GM18517 (cell line): ENCODE measurements around the gene HS6ST3.
A peak's percentile ranks its signal among the peaks of the same experiment; 100 is the strongest.
"Not testable (repeated sequence)": the region's sequence is repeated elsewhere in the genome, so short reads cannot be mapped to it uniquely, and the experiment has no call there.

Experiments
- ATAC-seq: cut with Tn5 transposase; IDR thresholded peaks from one replicate; pipeline ENCODE4 v1.9.1; 2021; ENCODE audit warnings: mild to moderate bottlenecking, moderate library complexity; ENCODE audit not compliant: unreplicated experiment

Gene HS6ST3

GRCh38 chr13:96422002-96422401, 332.1 kb downstream of the HS6ST3 start:
- no peak for ATAC-seq

- no peak for ATAC-seq
Measured at GRCh38 chr13:96426167-96426566, 336.3 kb downstream of the HS6ST3 start.

- ATAC-seq: no peak
Measured at GRCh38 chr13:96428911-96429310, 339.0 kb downstream of the HS6ST3 start.

GRCh38 chr13:96431044-96431581, 341.2 kb downstream of the HS6ST3 start:
- no peak for ATAC-seq

- ATAC-seq: no peak
Measured at GRCh38 chr13:96444676-96445075, 354.8 kb downstream of the HS6ST3 start.

GRCh38 chr13:96449920-96450319, 360.0 kb downstream of the HS6ST3 start:
- ATAC-seq: no peak

- no peak for ATAC-seq
Measured at GRCh38 chr13:96450326-96451020, 360.6 kb downstream of the HS6ST3 start.

- no peak for ATAC-seq
Measured at GRCh38 chr13:96454466-96454865, 364.6 kb downstream of the HS6ST3 start.

- no peak for ATAC-seq
Measured at GRCh38 chr13:96460609-96461008, 370.7 kb downstream of the HS6ST3 start.

GRCh38 chr13:96473526-96474180, 383.7 kb downstream of the HS6ST3 start:
- no peak for ATAC-seq

- no peak for ATAC-seq
Measured at GRCh38 chr13:96474181-96474557, 384.3 kb downstream of the HS6ST3 start.

- no peak for ATAC-seq
Measured at GRCh38 chr13:96475103-96475502, 385.2 kb downstream of the HS6ST3 start.

- no peak for ATAC-seq
Measured at GRCh38 chr13:96481482-96481881, 391.6 kb downstream of the HS6ST3 start.

GRCh38 chr13:96490496-96490989, 400.6 kb downstream of the HS6ST3 start:
- ATAC-seq: no peak

GRCh38 chr13:96491103-96491502, 401.2 kb downstream of the HS6ST3 start:
- no peak for ATAC-seq

GRCh38 chr13:96492766-96493165, 402.9 kb downstream of the HS6ST3 start:
- no peak for ATAC-seq

GRCh38 chr13:96499656-96500055, 409.7 kb downstream of the HS6ST3 start:
- no peak for ATAC-seq

- ATAC-seq: peak; percentile 52
Measured at GRCh38 chr13:96500953-96501352, 411.0 kb downstream of the HS6ST3 start.

- no peak for ATAC-seq
Measured at GRCh38 chr13:96503481-96503880, 413.6 kb downstream of the HS6ST3 start.

- no peak for ATAC-seq
Measured at GRCh38 chr13:96511587-96511986, 421.7 kb downstream of the HS6ST3 start.

- no peak for ATAC-seq
Measured at GRCh38 chr13:96519380-96519779, 429.5 kb downstream of the HS6ST3 start.

GRCh38 chr13:96524398-96525020, 434.6 kb downstream of the HS6ST3 start:
- not testable (repeated sequence) for ATAC-seq
